Measurements from ENCODE around the gene EPRS1. TPM values are rescaled to one million over a fixed set of nuclear protein-coding genes. Genes with fewer than 3 reads are reported as not detected.
A peak's percentile ranks its signal among the peaks of the same experiment; 100 is the strongest.

Gene EPRS1
- total and polyA plus RNA-seq, 9 of the 15 experiments (the other 6 are each of a cell fraction or from before 2014, with no cell fraction given) = 129 to 291 (median 248) TPM

- peak; percentile 75 for TF ChIP-seq TOE1 (IDR thresholded peaks at IDR 0.05; ENCODE audit: borderline replicate concordance)
- TF ChIP-seq TOE1 (CRISPR knock-in tag; IDR thresholded peaks at IDR 0.05; ENCODE audit: borderline replicate concordance, low read depth) = no peak
- TF ChIP-seq RFX5 (IDR thresholded peaks at IDR 0.05; ENCODE audit: low read depth, low read length) = no peak
- peak; percentile 51; the same call in 1 of the 2 replicates for TF ChIP-seq ZNF76 (CRISPR knock-in tag; IDR thresholded peaks at IDR 0.05; ENCODE audit: borderline replicate concordance)
- peak; percentile 97 for TF ChIP-seq RB1 (IDR thresholded peaks at IDR 0.05; ENCODE audit: low read depth)
- TF ChIP-seq TBP (optimal IDR thresholded peaks at IDR 0.05; ENCODE audit: low read depth, low read length) = peak; percentile 65
- no peak for TF ChIP-seq PCBP2 (IDR thresholded peaks at IDR 0.05; ENCODE audit: low read depth, low read length, poor library complexity, severe bottlenecking)
- no peak for TF ChIP-seq ZBTB5 (IDR thresholded peaks at IDR 0.05)
- TF ChIP-seq CHD7 (IDR thresholded peaks at IDR 0.05; ENCODE audit: low read depth, low read length) = peak; percentile 24
Measured at GRCh38 chr1:220046052-220046930, at the start of gene EPRS1 (continued).
